Neural progenitor cell (in vitro differentiated cells): ENCODE data around the gene CEP131. TPM values are rescaled to one million over a fixed set of nuclear protein-coding genes. Genes with fewer than 3 reads are reported as not detected.

ENCODE experiments used
- DNase-seq: peaks from one replicate; pipeline ENCODE4 v3.0.0-alpha.2; 2016; ENCODE audit warnings: low spot score
- H2AFZ ChIP-seq: fragments of 200-600 bp; sonication (generic); replicated peaks from 2 replicates; pipeline ENCODE4 v1.6.1; 2016; ENCODE audit warnings: antibody characterized with exemption
- H3F3A ChIP-seq: fragments of 200-600 bp; sonication (generic); 2 replicates; pipeline ENCODE4 v1.6.1; 2016; ENCODE audit warnings: antibody characterized with exemption, low read depth
- H3K27ac ChIP-seq: fragments of 200-600 bp; sonication (generic); 2 replicates; pipeline ENCODE4 v1.5.1; 2016; ENCODE audit warnings: mild to moderate bottlenecking
- H3K27me3 ChIP-seq: fragments of 200-600 bp; sonication (generic); 2 replicates; pipeline ENCODE4 v1.6.1; 2016; ENCODE audit warnings: mild to moderate bottlenecking, moderate library complexity
- H3K36me3 ChIP-seq: fragments of 200-600 bp; sonication (generic); 2 replicates; pipeline ENCODE4 v1.5.1; 2016
- H3K4me1 ChIP-seq: fragments of 200-600 bp; sonication (generic); 2 replicates; pipeline ENCODE4 v1.6.1; 2016; ENCODE audit warnings: mixed run types
- H3K4me2 ChIP-seq: fragments of 200-600 bp; sonication (generic); 2 replicates; pipeline ENCODE4 v1.6.1; 2016
- H3K4me3 ChIP-seq: fragments of 200-600 bp; sonication (generic); 2 replicates; pipeline ENCODE4 v1.5.1; 2016
- H3K79me2 ChIP-seq: fragments of 200-600 bp; sonication (generic); 2 replicates; pipeline ENCODE4 v1.6.1; 2016; ENCODE audit warnings: low read depth
- H3K9ac ChIP-seq: fragments of 200-600 bp; sonication (generic); 2 replicates; pipeline ENCODE4 v1.6.1; 2016
- H3K9me3 ChIP-seq: fragments of 200-600 bp; sonication (generic); 2 replicates; pipeline ENCODE4 v1.5.1; 2016; ENCODE audit warnings: low read depth
- H4K20me1 ChIP-seq: fragments of 200-600 bp; sonication (generic); 2 replicates; pipeline ENCODE4 v1.6.1; 2016; ENCODE audit warnings: low read depth
- H3K27ac Mint-ChIP-seq: 3 replicates; pipeline ENCODE4 v1.8.0; 2021; ENCODE audit warnings: mixed read lengths
- H3K27me3 Mint-ChIP-seq: 2 replicates; pipeline ENCODE4 v1.8.0; 2022; ENCODE audit warnings: low read depth, mild to moderate bottlenecking, inconsistent platforms, moderate library complexity, mixed read lengths; ENCODE audit not compliant: insufficient read depth
- H3K36me3 Mint-ChIP-seq: 3 replicates; pipeline ENCODE4 v1.8.0; 2021; ENCODE audit warnings: mixed read lengths
- H3K4me1 Mint-ChIP-seq: 3 replicates; pipeline ENCODE4 v1.8.0; 2021; ENCODE audit warnings: mixed read lengths
- H3K4me3 Mint-ChIP-seq: 3 replicates; pipeline ENCODE4 v1.8.0; 2021; ENCODE audit warnings: mild to moderate bottlenecking, moderate library complexity, mixed read lengths
- H3K9me3 Mint-ChIP-seq: 3 replicates; pipeline ENCODE4 v1.8.0; 2020; ENCODE audit warnings: mixed read lengths
- EZH2 ChIP-seq: fragments of 200-600 bp; sonication (generic); IDR thresholded peaks from 2 replicates; pipeline ENCODE4 v1.6.1; 2017; ENCODE audit warnings: antibody characterized with exemption, mild to moderate bottlenecking, moderate library complexity
- EZH2phosphoT487 ChIP-seq: fragments of 200-600 bp; sonication (generic); IDR thresholded peaks from 2 replicates; pipeline ENCODE4 v1.6.1; 2017; ENCODE audit warnings: antibody characterized with exemption
- total RNA-seq: library from RNA; depleted of rRNA; stranded (reverse); fragments of >200 nt; gene quantifications from 2 replicates; pipeline ENCODE4 v1.2.3, GENCODE V29; 2015; ENCODE audit warnings: low replicate concordance
- TF ChIP-seq, protein P1 (sequence below): fragments of 200-600 bp; sonication (generic); IDR thresholded peaks from 2 replicates; pipeline ENCODE4 v1.5.1; 2017; ENCODE audit warnings: antibody characterized with exemption, mild to moderate bottlenecking

Gene CEP131
- total RNA-seq, 1 donor from 2014 or later = 7.7 TPM

DNA sequence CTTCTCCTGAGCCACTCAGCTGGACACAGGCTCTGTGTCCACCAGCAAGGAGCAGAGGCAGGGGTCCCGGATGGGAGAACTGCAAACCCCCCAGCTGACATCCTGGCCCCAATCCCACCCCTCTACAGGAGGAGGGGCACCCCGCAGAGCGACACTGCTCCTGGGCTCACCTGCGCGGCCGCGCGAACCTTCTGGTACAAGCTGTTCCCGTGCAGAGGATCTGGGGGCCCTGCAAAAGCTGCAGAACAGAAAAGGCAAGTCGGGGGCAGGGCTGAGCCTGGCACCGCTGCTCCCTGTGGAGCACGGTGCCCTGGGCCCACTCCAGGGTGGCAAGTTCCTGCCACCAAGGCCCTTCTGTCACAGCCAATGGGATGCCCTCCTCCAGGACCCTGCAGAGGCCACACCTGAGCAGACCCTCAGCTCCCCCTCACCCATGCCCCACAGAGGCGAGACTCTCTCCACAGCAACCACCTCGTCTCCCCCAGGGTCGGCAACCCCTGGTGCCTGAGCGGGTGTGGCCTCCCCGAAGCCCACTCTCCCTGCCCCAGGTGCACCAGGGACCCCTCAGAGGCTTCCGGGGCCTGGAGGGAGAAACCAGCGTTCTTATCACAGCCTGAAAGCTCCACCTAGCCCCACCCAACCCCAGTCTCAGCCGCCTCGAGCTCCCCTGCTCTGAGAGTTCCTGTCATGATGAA is 11.2 kb upstream of the CEP131 start:
- Histone ChIP-seq H3K4me3 (no peak overlapping the region), H4K20me1 (peaks cover 9% of the 10 kb centered on the region), H3K36me3 (no peaks in the 10 kb centered on the region), H3K27me3 (no peaks in the 10 kb centered on the region), H3K27ac (no peak overlapping the region), H3K4me2 (no peak overlapping the region), H3K9ac (no peak overlapping the region), H3F3A (no peaks in the 10 kb centered on the region), H3K4me1 (no peaks in the 10 kb centered on the region), H2AFZ (no peak overlapping the region), H3K79me2 (peaks cover 12% of the 10 kb centered on the region), H3K9me3 (no peaks in the 10 kb centered on the region)
- TF ChIP-seq, protein P1, sequence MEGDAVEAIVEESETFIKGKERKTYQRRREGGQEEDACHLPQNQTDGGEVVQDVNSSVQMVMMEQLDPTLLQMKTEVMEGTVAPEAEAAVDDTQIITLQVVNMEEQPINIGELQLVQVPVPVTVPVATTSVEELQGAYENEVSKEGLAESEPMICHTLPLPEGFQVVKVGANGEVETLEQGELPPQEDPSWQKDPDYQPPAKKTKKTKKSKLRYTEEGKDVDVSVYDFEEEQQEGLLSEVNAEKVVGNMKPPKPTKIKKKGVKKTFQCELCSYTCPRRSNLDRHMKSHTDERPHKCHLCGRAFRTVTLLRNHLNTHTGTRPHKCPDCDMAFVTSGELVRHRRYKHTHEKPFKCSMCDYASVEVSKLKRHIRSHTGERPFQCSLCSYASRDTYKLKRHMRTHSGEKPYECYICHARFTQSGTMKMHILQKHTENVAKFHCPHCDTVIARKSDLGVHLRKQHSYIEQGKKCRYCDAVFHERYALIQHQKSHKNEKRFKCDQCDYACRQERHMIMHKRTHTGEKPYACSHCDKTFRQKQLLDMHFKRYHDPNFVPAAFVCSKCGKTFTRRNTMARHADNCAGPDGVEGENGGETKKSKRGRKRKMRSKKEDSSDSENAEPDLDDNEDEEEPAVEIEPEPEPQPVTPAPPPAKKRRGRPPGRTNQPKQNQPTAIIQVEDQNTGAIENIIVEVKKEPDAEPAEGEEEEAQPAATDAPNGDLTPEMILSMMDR = no peak
- TF ChIP-seq EZH2 (no peak), EZH2phosphoT487 (no peak)
- Mint-ChIP-seq H3K36me3 (peaks cover 11% of the 10 kb centered on the region), H3K27me3 (peaks cover 6% of the 10 kb centered on the region), H3K4me1 (peaks cover 11% of the 10 kb centered on the region), H3K4me3 (no peak overlapping the region), H3K27ac (no peak overlapping the region), H3K9me3 (no peaks in the 10 kb centered on the region)
- DNase-seq = no peak

DNA sequence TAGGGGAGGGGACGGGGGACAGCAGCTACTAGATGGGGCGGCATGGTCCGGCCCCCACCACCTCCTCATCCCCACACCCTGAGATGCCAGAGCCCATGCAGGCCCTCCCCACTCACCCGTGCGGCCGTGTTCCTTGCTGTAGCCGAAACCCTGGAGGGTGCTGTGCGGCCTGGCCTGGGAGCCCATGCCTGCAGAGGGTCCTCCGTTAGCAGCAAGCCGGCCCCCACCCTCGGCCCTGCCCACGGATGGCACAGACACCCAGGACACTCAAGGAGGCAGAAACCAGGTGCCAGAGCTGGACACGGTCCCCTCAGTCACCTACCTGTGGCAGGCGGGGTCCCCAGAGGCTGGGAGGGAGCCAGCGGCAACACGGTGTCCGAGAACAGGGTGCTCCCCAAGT is 10.6 kb upstream of the CEP131 start:
- Histone ChIP-seq H4K20me1 (peaks cover 9% of the 10 kb centered on the region), H3K4me2 (no peak overlapping the region), H3F3A (no peaks in the 10 kb centered on the region), H3K4me3 (no peak overlapping the region), H3K27ac (no peak overlapping the region), H3K27me3 (no peaks in the 10 kb centered on the region), H3K36me3 (no peaks in the 10 kb centered on the region), H3K9ac (no peak overlapping the region), H2AFZ (no peak overlapping the region), H3K4me1 (no peaks in the 10 kb centered on the region), H3K9me3 (no peaks in the 10 kb centered on the region), H3K79me2 (peaks cover 10% of the 10 kb centered on the region)
- H3K9me3 Mint-ChIP-seq = no peaks in the 10 kb centered on the region
- H3K4me1 Mint-ChIP-seq = peaks cover 11% of the 10 kb centered on the region
- DNase-seq = no peak
- peaks cover 11% of the 10 kb centered on the region for H3K36me3 Mint-ChIP-seq
- no peak overlapping the region for H3K27ac Mint-ChIP-seq
- TF ChIP-seq EZH2 (no peak), EZH2phosphoT487 (no peak)
- TF ChIP-seq, protein P1 = no peak
- peaks cover 5% of the 10 kb centered on the region for H3K27me3 Mint-ChIP-seq
- no peak overlapping the region for H3K4me3 Mint-ChIP-seq

DNA sequence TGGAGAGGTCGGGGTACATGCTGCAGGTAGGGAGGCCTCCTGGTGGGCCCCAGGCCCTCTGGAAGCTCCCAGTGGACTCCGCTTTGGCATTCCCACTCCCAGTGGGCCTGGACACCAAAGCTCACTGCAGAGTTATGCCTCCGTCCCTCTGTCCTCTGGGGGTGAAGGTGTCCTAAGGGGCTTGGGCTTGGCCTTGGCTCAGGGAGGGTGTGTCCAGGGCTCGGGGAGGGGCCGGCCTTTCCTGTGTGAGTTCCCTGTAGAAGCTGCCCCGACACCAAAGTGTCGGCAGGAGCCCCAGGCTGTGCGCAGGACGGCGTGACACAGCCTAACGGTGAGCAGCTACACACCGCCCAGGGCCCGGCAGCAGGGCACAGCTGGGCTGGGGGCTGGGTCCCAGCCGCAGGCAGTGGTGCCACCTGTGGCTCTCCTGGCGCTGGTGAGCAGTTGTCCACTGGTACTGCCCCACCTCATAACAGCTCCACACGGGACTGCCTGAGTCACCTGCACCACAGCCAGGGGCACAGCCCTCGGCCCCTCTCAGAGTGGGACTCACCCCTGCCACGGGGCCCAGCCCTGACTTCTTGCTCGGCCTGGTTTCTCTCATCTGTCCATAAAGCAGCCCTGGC is 10.0 kb upstream of the CEP131 start:
- peaks cover 4% of the 10 kb centered on the region for H4K20me1 ChIP-seq
- peaks cover 7% of the 10 kb centered on the region for H3K4me1 Mint-ChIP-seq
- H3K9me3 Mint-ChIP-seq = no peaks in the 10 kb centered on the region
- TF ChIP-seq, protein P1 = no peak
- TF ChIP-seq EZH2phosphoT487 = no peak
- TF ChIP-seq EZH2 = no peak
- no peaks in the 10 kb centered on the region for H3K9me3 ChIP-seq
- no peaks in the 10 kb centered on the region for H3K27me3 ChIP-seq
- H3K27me3 Mint-ChIP-seq = peaks cover 5% of the 10 kb centered on the region
- no peak overlapping the region for H2AFZ ChIP-seq
- H3K36me3 Mint-ChIP-seq = peaks cover 11% of the 10 kb centered on the region
- no peaks in the 10 kb centered on the region for H3F3A ChIP-seq
- H3K4me3 Mint-ChIP-seq = no peak overlapping the region
- H3K79me2 ChIP-seq = peaks cover 4% of the 10 kb centered on the region
- H3K9ac ChIP-seq = no peak overlapping the region
- no peak overlapping the region for H3K27ac ChIP-seq
- no peak for DNase-seq
- no peak overlapping the region for H3K27ac Mint-ChIP-seq
- no peaks in the 10 kb centered on the region for H3K36me3 ChIP-seq
- no peak overlapping the region for H3K4me3 ChIP-seq
- H3K4me1 ChIP-seq = no peaks in the 10 kb centered on the region
- H3K4me2 ChIP-seq = no peak overlapping the region
